ENCODE data around the gene ADGRG3. TPM values are rescaled to one million over a fixed set of nuclear protein-coding genes. Genes with fewer than 3 reads are reported as not detected.

ADGRG3 gene
- total RNA-seq, 1 donor from 2014 or later, result not detected

DNA sequence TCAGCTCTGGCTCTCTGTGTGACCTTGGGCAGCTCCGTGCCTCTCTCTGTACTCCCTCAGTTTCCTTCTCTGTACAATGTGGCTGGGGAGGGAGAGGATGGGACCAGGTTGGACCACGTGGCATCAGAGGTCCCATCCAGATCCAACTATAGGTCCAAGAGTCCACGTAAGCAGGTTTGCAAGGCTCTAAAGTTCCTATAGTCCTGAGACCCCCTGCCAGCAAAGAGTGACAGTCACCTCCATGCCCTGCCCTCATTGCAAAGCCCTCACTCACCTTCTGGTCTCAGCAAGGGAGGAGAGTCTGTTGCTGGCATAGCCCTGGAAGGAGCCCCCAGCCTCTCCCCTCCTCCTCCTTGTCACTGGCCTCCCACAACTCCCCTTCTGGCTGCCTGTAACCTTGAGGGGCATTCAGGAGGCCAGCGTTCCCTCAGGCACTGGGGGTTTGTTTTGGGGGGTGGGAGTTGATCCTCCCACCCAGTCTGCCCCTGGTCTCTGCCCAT is 20.4 kb downstream of the ADGRG3 start:
- Mint-ChIP-seq H3K4me3 (ENCODE audit: unreplicated experiment) (no peak overlapping the region), H3K4me1 (ENCODE audit: low read depth) (no peaks in the 10 kb centered on the region), H3K27ac (ENCODE audit: unreplicated experiment) (no peak overlapping the region), H3K27me3 (ENCODE audit: low read depth) (peaks cover 7% of the 10 kb centered on the region), H3K36me3 (ENCODE audit: low read depth) (no peaks in the 10 kb centered on the region), H3K9me3 (ENCODE audit: low read depth) (no peaks in the 10 kb centered on the region)
- DNase-seq (ENCODE audit: low spot score), result no peak
- TF ChIP-seq, protein P1, sequence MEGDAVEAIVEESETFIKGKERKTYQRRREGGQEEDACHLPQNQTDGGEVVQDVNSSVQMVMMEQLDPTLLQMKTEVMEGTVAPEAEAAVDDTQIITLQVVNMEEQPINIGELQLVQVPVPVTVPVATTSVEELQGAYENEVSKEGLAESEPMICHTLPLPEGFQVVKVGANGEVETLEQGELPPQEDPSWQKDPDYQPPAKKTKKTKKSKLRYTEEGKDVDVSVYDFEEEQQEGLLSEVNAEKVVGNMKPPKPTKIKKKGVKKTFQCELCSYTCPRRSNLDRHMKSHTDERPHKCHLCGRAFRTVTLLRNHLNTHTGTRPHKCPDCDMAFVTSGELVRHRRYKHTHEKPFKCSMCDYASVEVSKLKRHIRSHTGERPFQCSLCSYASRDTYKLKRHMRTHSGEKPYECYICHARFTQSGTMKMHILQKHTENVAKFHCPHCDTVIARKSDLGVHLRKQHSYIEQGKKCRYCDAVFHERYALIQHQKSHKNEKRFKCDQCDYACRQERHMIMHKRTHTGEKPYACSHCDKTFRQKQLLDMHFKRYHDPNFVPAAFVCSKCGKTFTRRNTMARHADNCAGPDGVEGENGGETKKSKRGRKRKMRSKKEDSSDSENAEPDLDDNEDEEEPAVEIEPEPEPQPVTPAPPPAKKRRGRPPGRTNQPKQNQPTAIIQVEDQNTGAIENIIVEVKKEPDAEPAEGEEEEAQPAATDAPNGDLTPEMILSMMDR (IDR thresholded peaks at IDR 0.05), result no peak

DNA sequence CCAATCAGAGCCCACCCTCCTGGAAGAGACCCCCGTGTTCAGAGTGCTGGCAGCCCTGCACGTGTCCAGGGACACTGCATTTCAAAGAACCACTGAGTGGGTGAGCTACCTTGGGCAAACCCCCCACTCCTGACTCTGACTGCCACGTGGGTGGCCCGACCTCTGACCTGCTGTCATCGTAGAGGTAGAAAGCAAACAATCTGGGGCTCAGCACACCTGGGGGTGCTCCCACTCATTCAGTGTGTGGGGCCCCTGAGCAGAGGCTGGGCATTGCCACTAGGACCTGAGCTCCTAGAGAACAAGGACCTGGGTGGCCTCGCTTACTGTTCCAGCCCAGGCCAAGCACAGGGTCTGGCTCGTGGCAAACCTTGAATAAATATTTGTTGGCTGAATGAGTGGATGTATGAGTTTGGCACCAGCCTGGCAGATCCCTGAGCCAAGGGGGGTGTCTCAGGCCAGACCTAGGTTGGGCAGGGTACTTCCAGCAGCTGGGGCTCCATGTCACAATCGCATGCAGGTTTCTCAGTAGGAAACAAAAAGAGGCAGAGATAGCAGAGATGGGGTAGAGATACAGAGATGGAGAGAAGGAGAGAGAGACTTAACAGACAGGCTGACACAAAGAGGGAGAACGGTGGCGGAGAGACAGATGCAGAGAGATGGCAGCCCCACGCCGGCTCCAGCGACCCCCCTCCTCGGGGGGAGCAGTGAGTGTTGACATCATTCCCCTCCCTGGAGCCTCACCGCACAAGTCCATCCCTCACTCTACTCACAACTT is 21.1 kb downstream of the ADGRG3 start:
- TF ChIP-seq, protein P1 (IDR thresholded peaks at IDR 0.05), result no peak
- Mint-ChIP-seq H3K4me3 (ENCODE audit: unreplicated experiment) (no peak overlapping the region), H3K27ac (ENCODE audit: unreplicated experiment) (no peak overlapping the region), H3K27me3 (ENCODE audit: low read depth) (peaks cover 7% of the 10 kb centered on the region), H3K9me3 (ENCODE audit: low read depth) (no peaks in the 10 kb centered on the region), H3K4me1 (ENCODE audit: low read depth) (no peaks in the 10 kb centered on the region), H3K36me3 (ENCODE audit: low read depth) (no peaks in the 10 kb centered on the region)
- DNase-seq (ENCODE audit: low spot score), result peak; percentile 75

DNA sequence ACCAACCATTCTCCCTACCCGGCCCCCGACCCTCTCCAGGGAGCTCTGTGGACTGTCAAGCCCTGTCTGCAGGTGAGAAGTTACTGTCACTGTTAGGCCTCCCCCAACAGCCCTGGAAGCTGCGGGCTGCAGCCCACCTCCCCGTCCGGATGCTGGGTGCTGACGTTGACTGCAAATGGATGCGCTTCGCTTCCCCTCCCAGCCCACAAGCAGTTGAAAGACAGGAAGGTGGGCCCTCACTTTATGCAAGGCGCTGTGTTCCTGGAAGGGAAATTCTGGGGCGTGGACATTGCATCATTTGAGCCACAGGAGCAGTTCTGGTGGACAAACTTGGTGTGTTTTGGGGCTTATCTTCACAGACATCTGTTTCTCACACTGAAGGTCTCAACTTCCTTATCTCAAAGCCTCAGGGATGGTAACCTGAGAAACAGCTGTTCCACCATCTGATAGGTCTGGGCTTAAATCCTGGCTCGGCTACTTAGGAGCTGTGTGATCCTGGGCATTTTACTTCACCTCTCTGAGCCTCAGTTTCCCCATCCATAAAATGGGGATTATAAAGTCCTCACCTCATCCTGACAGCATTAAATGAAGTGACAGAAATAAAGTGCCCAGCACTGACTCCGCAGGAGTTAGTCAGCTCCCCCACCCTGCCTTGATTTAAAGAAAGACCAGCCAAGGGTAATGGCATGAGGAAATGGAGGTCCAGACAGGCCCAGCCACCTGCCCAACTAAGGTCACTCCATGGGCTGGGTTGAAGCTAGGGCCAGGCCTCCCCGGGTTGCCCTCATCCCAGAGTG is 21.9 kb downstream of the ADGRG3 start:
- H3K4me1 Mint-ChIP-seq (ENCODE audit: low read depth), result peaks cover 2% of the 10 kb centered on the region
- TF ChIP-seq, protein P1 (IDR thresholded peaks at IDR 0.05), result no peak
- H3K36me3 Mint-ChIP-seq (ENCODE audit: low read depth), result no peaks in the 10 kb centered on the region
- H3K4me3 Mint-ChIP-seq (ENCODE audit: unreplicated experiment), result no peak overlapping the region
- H3K27ac Mint-ChIP-seq (ENCODE audit: unreplicated experiment), result no peak overlapping the region
- no peak for DNase-seq (ENCODE audit: low spot score)
- no peaks in the 10 kb centered on the region for H3K9me3 Mint-ChIP-seq (ENCODE audit: low read depth)
- H3K27me3 Mint-ChIP-seq (ENCODE audit: low read depth), result peaks cover 7% of the 10 kb centered on the region

- no peak overlapping the region for H3K4me3 Mint-ChIP-seq (ENCODE audit: unreplicated experiment)
- TF ChIP-seq, protein P1 (IDR thresholded peaks at IDR 0.05), result no peak
- no peak overlapping the region for H3K27ac Mint-ChIP-seq (ENCODE audit: unreplicated experiment)
- peaks cover 7% of the 10 kb centered on the region for H3K27me3 Mint-ChIP-seq (ENCODE audit: low read depth)
- H3K4me1 Mint-ChIP-seq (ENCODE audit: low read depth), result peaks cover 2% of the 10 kb centered on the region
- H3K9me3 Mint-ChIP-seq (ENCODE audit: low read depth), result no peaks in the 10 kb centered on the region
- H3K36me3 Mint-ChIP-seq (ENCODE audit: low read depth), result no peaks in the 10 kb centered on the region
- no peak for DNase-seq (ENCODE audit: low spot score)
These were observed 22.8 kb downstream of the ADGRG3 start for GRCh38 chr16:57690782-57691471.

- TF ChIP-seq, protein P1 (IDR thresholded peaks at IDR 0.05), result no peak
- no peaks in the 10 kb centered on the region for H3K9me3 Mint-ChIP-seq (ENCODE audit: low read depth)
- H3K4me1 Mint-ChIP-seq (ENCODE audit: low read depth), result peaks cover 2% of the 10 kb centered on the region
- H3K27ac Mint-ChIP-seq (ENCODE audit: unreplicated experiment), result no peak overlapping the region
- no peak overlapping the region for H3K4me3 Mint-ChIP-seq (ENCODE audit: unreplicated experiment)
- DNase-seq (ENCODE audit: low spot score), result no peak
- no peaks in the 10 kb centered on the region for H3K36me3 Mint-ChIP-seq (ENCODE audit: low read depth)
- peaks cover 7% of the 10 kb centered on the region for H3K27me3 Mint-ChIP-seq (ENCODE audit: low read depth)
These were observed 24.5 kb downstream of the ADGRG3 start for GRCh38 chr16:57692636-57693035.
